NCI-H1436 (cell line): ENCODE measurements around the gene SMIM23.

Experiments used
- DNase-seq: peaks from one replicate; lab custom pipeline; 2025; lab: John Stamatoyannopoulos, UW

The SMIM23 gene

GRCh38 chr5:171816666-171817065 is 31.0 kb downstream of the SMIM23 start:
- DNase-seq: no peak

- DNase-seq: no peak
These were observed 34.9 kb downstream of the SMIM23 start for GRCh38 chr5:171820561-171820960.

GRCh38 chr5:171821286-171821685 is 35.7 kb downstream of the SMIM23 start:
- no peak for DNase-seq

GRCh38 chr5:171823269-171823668 is 37.7 kb downstream of the SMIM23 start:
- DNase-seq: no peak

GRCh38 chr5:171825051-171825450 is 39.4 kb downstream of the SMIM23 start:
- DNase-seq: no peak

- DNase-seq: no peak
These were observed 40.5 kb downstream of the SMIM23 start for GRCh38 chr5:171826132-171826531.

- no peak for DNase-seq
These were observed 41.5 kb downstream of the SMIM23 start for GRCh38 chr5:171827162-171827561.

GRCh38 chr5:171830686-171831085 is 45.1 kb downstream of the SMIM23 start:
- DNase-seq: no peak

- no peak for DNase-seq
These were observed 47.2 kb downstream of the SMIM23 start for GRCh38 chr5:171832775-171833174.

GRCh38 chr5:171834461-171834860 is 48.8 kb downstream of the SMIM23 start:
- no peak for DNase-seq

GRCh38 chr5:171835066-171835465 is 49.4 kb downstream of the SMIM23 start:
- DNase-seq: no peak

GRCh38 chr5:171837522-171837921 is 51.9 kb downstream of the SMIM23 start:
- DNase-seq: no peak

GRCh38 chr5:171838066-171838465 is 52.4 kb downstream of the SMIM23 start:
- DNase-seq: no peak

GRCh38 chr5:171839112-171839511 is 53.5 kb downstream of the SMIM23 start:
- no peak for DNase-seq

- peak; percentile 40 for DNase-seq
These were observed 54.4 kb downstream of the SMIM23 start for GRCh38 chr5:171840066-171840465.
